OCI-LY7 (cell line): Measurements from ENCODE around the gene GNAS-AS1.

Experiments used
- EZH2phosphoT487 ChIP-seq: fragments of 200-600 bp; sonication (generic); IDR thresholded peaks from 2 replicates; pipeline ENCODE4 v1.6.1; 2018; ENCODE audit warnings: low read depth, borderline replicate concordance, mild to moderate bottlenecking, mixed run types, antibody characterized with exemption, low read length, moderate library complexity, mixed read lengths
- TF ChIP-seq, protein P1 (sequence below): fragments of 200-600 bp; sonication (generic); conservative IDR thresholded peaks from 2 replicates; pipeline ENCODE4 v1.5.1; 2014; ENCODE audit warnings: mild to moderate bottlenecking, antibody characterized with exemption, low read length, moderate library complexity, mixed read lengths

DNA sequence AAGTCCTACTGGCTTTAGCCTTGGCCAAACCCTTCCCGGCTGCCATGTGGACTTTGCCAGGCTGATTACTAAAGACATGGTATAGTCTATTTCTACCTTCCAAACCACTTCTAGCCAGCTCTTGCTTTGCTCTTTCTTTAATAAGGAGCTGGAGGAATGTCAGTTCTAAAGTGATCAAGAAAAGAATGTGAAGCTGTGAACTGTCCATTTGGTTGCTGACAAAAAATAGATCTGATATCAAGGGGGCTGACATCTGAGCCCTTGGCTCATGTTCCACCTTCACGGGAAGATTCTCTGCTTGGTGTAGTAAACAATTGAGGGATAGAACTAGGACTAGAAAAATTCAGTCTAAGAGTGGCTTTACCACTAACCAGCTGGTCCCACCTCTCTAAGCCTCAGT is 22.6 kb downstream of the GNAS-AS1 start:
- TF ChIP-seq, protein P1, sequence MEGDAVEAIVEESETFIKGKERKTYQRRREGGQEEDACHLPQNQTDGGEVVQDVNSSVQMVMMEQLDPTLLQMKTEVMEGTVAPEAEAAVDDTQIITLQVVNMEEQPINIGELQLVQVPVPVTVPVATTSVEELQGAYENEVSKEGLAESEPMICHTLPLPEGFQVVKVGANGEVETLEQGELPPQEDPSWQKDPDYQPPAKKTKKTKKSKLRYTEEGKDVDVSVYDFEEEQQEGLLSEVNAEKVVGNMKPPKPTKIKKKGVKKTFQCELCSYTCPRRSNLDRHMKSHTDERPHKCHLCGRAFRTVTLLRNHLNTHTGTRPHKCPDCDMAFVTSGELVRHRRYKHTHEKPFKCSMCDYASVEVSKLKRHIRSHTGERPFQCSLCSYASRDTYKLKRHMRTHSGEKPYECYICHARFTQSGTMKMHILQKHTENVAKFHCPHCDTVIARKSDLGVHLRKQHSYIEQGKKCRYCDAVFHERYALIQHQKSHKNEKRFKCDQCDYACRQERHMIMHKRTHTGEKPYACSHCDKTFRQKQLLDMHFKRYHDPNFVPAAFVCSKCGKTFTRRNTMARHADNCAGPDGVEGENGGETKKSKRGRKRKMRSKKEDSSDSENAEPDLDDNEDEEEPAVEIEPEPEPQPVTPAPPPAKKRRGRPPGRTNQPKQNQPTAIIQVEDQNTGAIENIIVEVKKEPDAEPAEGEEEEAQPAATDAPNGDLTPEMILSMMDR, result no peak
- no peak for TF ChIP-seq EZH2phosphoT487
